NOMO-1 (cell line): ENCODE data around the gene SPTBN4.

ENCODE experiments used
- DNase-seq, 2 experiments: peaks; one replicate each; lab custom pipeline; 2025; ENCODE audit not compliant: unreplicated experiment in 2 of 2; lab: John Stamatoyannopoulos, UW

SPTBN4 gene

GRCh38 chr19:40599902-40600569 lies 133.2 kb downstream of the SPTBN4 start:
- DNase-seq, result no peak

GRCh38 chr19:40600570-40601133 lies 133.9 kb downstream of the SPTBN4 start:
- no peak for DNase-seq

- DNase-seq, result no peak
Observed at GRCh38 chr19:40601134-40601974, 134.6 kb downstream of the SPTBN4 start, which contains the start of gene LTBP4. LTBP4 (plus strand) TSS chr19:40601369; CDS start chr19:40601388, 19 bp downstream.

GRCh38 chr19:40603071-40603388 lies 136.2 kb downstream of the SPTBN4 start:
- DNase-seq, result no peak

GRCh38 chr19:40603389-40604170 lies 136.8 kb downstream of the SPTBN4 start:
- DNase-seq, result peak; percentile 97

GRCh38 chr19:40604171-40604646 lies 137.4 kb downstream of the SPTBN4 start:
- no peak for DNase-seq

GRCh38 chr19:40604647-40605215 lies 137.9 kb downstream of the SPTBN4 start:
- no peak for DNase-seq

GRCh38 chr19:40605216-40605971 lies 138.6 kb downstream of the SPTBN4 start:
- DNase-seq, result peak; percentile 69 to 80

GRCh38 chr19:40607311-40608239 lies 140.8 kb downstream of the SPTBN4 start:
- no peak for DNase-seq

- no peak for DNase-seq
Observed at GRCh38 chr19:40608240-40608621, 141.4 kb downstream of the SPTBN4 start.

GRCh38 chr19:40608957-40609356 lies 142.2 kb downstream of the SPTBN4 start:
- DNase-seq, result no peak

GRCh38 chr19:40609561-40610395 lies 143.0 kb downstream of the SPTBN4 start:
- peak; percentile 84 to 95 for DNase-seq

- no peak for DNase-seq
Observed at GRCh38 chr19:40610396-40611064, 143.7 kb downstream of the SPTBN4 start.

- no peak for DNase-seq
Observed at GRCh38 chr19:40611096-40611495, 144.3 kb downstream of the SPTBN4 start.

- no peak for DNase-seq
Observed at GRCh38 chr19:40611900-40612698, 145.3 kb downstream of the SPTBN4 start.

- peak; percentile 40 to 48 for DNase-seq
Observed at GRCh38 chr19:40612831-40613689, 146.3 kb downstream of the SPTBN4 start.
